ENCODE measurements around the gene NFKBIA.

NFKBIA gene

DNA sequence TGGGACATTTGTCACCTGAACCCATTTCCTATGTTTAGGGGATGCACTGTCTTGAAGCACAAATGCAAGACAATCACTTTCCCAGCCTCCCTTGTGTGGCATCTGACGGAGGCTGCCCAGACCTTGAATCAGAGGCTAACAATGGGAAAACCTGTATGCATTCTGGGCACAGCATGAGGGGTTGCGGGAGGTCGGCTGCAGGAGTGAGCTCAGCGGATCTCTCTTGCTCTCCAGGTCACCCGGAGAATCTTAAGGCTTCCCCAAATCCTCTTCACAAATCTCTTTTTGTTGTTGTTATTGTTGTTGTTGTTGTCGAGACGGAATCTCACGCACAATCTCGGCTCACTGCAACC, 15.3 kb downstream of the NFKBIA start:
- TF ChIP-seq MAX (IDR thresholded peaks at IDR 0.05; ENCODE audit: low read depth, low read length) (no peak), MYC (IDR thresholded peaks at IDR 0.05; ENCODE audit: low read depth, low read length) (no peak), POLR2A (IDR thresholded peaks at IDR 0.05; ENCODE audit: extremely low read depth, insufficient read length) (no peak)
- TF ChIP-seq, protein P1, sequence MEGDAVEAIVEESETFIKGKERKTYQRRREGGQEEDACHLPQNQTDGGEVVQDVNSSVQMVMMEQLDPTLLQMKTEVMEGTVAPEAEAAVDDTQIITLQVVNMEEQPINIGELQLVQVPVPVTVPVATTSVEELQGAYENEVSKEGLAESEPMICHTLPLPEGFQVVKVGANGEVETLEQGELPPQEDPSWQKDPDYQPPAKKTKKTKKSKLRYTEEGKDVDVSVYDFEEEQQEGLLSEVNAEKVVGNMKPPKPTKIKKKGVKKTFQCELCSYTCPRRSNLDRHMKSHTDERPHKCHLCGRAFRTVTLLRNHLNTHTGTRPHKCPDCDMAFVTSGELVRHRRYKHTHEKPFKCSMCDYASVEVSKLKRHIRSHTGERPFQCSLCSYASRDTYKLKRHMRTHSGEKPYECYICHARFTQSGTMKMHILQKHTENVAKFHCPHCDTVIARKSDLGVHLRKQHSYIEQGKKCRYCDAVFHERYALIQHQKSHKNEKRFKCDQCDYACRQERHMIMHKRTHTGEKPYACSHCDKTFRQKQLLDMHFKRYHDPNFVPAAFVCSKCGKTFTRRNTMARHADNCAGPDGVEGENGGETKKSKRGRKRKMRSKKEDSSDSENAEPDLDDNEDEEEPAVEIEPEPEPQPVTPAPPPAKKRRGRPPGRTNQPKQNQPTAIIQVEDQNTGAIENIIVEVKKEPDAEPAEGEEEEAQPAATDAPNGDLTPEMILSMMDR (IDR thresholded peaks at IDR 0.05; ENCODE audit: low read depth, low read length): no peak
- H3K4me3 ChIP-seq (ENCODE audit: low read depth, low read length): no peak overlapping the region
- no peak for DNase-seq (ENCODE audit: low read depth)

GRCh38 chr14:35388656-35389314, 15.8 kb downstream of the NFKBIA start:
- no peak overlapping the region for H3K4me3 ChIP-seq (ENCODE audit: low read depth, low read length)
- TF ChIP-seq MYC (IDR thresholded peaks at IDR 0.05; ENCODE audit: low read depth, low read length) (no peak), MAX (IDR thresholded peaks at IDR 0.05; ENCODE audit: low read depth, low read length) (no peak)
- DNase-seq (ENCODE audit: low read depth): no peak

DNA sequence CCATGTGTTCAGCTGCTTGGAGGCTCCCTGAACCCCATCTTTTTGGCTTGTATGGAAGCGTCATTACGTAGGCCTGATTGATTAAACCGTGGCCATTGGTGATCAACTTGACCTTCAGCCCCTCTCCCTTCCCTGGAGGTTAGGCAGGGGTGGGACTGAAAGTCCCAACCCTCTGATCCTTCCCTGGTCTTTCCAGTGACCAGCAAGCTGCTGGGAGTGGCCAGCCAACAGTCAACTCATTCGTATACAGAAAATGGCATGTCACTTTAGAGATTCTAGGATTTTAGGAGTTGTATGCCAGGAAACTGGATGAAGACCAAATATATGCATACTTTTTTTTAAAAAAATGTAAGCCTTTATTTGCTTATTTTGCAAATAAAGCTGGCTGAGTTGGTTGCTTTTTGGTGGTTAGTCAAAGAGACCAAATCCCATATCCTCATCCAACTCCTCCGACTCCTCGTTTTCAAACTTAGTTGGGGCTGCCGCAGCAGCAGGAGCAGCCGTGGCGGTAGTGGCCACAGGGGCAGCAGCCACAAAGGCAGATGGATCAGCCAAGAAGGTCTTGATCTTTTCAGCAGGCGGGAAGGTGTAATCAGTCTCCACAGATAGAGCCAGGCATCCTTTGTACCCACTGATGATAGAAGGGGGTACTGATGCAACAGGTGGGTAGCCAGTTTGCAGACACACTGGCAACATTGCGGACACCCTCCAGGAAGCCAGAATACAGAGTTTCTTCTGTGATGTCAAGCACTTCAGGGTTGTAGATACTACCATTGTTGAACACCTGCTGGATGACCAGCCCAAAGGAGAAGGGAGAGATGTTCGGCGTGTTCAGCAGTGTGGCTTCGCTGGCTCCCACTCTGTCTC, 16.6 kb downstream of the NFKBIA start:
- TF ChIP-seq, protein P1 (IDR thresholded peaks at IDR 0.05; ENCODE audit: low read depth, low read length): no peak
- TF ChIP-seq MAX (IDR thresholded peaks at IDR 0.05; ENCODE audit: low read depth, low read length): no peak
- no peak for TF ChIP-seq POLR2A (IDR thresholded peaks at IDR 0.05; ENCODE audit: extremely low read depth, insufficient read length)
- TF ChIP-seq MYC (IDR thresholded peaks at IDR 0.05; ENCODE audit: low read depth, low read length): no peak
- DNase-seq (ENCODE audit: low read depth): no peak
- no peak overlapping the region for H3K4me3 ChIP-seq (ENCODE audit: low read depth, low read length)

DNA sequence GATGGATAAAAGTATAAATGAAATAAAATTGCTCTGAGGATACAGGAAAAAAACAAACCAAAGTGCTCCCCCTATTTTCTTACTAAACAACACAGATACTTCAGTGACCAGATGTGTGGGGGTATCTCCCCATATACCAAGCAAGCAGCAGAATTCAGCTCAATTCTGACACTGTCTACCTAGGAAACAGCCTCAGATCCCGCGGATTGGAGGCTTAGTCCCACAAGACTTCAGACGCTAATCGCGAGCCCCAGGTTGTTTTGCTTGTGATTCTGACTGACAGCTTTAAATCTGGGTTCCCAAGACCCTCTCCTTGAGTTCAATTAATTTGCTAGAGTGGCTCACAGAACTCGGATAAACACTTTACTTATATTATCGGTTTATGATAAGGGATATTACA, 17.3 kb downstream of the NFKBIA start:
- no peak for DNase-seq (ENCODE audit: low read depth)
- no peak overlapping the region for H3K4me3 ChIP-seq (ENCODE audit: low read depth, low read length)

GRCh38 chr14:35386673-35387125, 17.9 kb downstream of the NFKBIA start:
- H3K4me3 ChIP-seq (ENCODE audit: low read depth, low read length): no peak overlapping the region
- DNase-seq (ENCODE audit: low read depth): no peak
- TF ChIP-seq, protein P1 (IDR thresholded peaks at IDR 0.05; ENCODE audit: low read depth, low read length): no peak
- TF ChIP-seq POLR2A (IDR thresholded peaks at IDR 0.05; ENCODE audit: extremely low read depth, insufficient read length) (no peak), MAX (IDR thresholded peaks at IDR 0.05; ENCODE audit: low read depth, low read length) (no peak), MYC (IDR thresholded peaks at IDR 0.05; ENCODE audit: low read depth, low read length) (no peak)

More for the DNA sequence above, 17.3 kb downstream of the NFKBIA start:
- TF ChIP-seq MAX (IDR thresholded peaks at IDR 0.05; ENCODE audit: low read depth, low read length): no peak
- TF ChIP-seq MYC (IDR thresholded peaks at IDR 0.05; ENCODE audit: low read depth, low read length): no peak
- TF ChIP-seq, protein P1 (IDR thresholded peaks at IDR 0.05; ENCODE audit: low read depth, low read length): no peak
- TF ChIP-seq POLR2A (IDR thresholded peaks at IDR 0.05; ENCODE audit: extremely low read depth, insufficient read length): no peak

Measured in NB4 (cell line).